Sciatic nerve (tissue), 2 donors: ENCODE data around the gene HPCAL1. TPM values are rescaled to one million over a fixed set of nuclear protein-coding genes. Genes with fewer than 3 reads are reported as not detected.
"Not testable (repeated sequence)": the region's sequence is repeated elsewhere in the genome, so short reads cannot be mapped to it uniquely, and the experiment has no call there.

Experiments used
- ATAC-seq: fragments of 200-7000 bp; cut with Tn5 transposase; one replicate; pipeline ENCODE4 v1.9.1; 2020; ENCODE audit warnings: mild to moderate bottlenecking, moderate library complexity
- DNase-seq: peaks from one replicate; pipeline ENCODE4 v3.0.0-alpha.2; 2020; ENCODE audit warnings: low spot score
- intact Hi-C: fragments of 100-400 bp; cut with DNase I; formaldehyde crosslinking; loops from one replicate; pipeline ENCODE4 v1.14.2; 2022
- total RNA-seq: library from RNA; stranded (reverse); fragmentation: NEBNext Ultra II Directional; extraction: Animal tissue kit (Norgen Biotek cat#: 25700); gene quantifications from one replicate; pipeline ENCODE4 v1.2.1, GENCODE V29; 2021
- donor health status: DM: no; HTN: no; CAD: no.
- donor health status: DM: no; HTN: no; CAD: no.

The HPCAL1 gene
- total RNA-seq, 1 donor from 2014 or later: 31.7 TPM

DNA sequence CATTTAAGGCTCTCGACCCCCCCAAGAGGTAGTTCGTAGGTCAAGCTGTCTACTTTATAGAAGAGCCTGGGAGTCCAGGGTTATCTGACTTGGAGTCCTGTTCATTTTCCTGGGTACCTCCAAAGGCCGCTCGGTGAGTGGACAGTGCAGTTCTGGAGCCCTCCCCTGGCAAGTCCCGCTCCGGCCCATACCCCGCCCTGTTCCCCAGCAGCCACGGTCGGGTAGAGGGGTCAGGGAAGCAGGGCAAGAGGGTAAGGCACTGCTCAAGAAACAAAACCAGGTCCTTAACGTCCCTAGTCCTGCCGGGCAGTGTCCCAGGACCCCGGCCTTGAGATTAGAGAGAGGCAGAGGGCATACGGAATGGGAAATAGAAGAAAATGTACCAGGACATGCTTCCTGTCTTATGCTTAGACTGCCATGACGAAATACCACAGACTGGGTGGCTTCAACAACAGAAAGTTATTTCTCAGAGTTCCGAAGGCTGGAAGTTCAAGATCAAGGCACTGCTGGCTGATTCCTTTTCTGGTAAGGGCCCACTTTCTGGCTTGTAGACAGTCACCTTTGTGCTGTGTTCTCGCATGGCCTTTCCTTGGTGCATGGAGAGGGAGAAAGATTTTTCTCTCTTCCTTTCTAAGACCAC, 5.4 kb upstream of the HPCAL1 start:
- intact Hi-C loops: no loop called here
- DNase-seq (no peak), ATAC-seq (no peak)

DNA sequence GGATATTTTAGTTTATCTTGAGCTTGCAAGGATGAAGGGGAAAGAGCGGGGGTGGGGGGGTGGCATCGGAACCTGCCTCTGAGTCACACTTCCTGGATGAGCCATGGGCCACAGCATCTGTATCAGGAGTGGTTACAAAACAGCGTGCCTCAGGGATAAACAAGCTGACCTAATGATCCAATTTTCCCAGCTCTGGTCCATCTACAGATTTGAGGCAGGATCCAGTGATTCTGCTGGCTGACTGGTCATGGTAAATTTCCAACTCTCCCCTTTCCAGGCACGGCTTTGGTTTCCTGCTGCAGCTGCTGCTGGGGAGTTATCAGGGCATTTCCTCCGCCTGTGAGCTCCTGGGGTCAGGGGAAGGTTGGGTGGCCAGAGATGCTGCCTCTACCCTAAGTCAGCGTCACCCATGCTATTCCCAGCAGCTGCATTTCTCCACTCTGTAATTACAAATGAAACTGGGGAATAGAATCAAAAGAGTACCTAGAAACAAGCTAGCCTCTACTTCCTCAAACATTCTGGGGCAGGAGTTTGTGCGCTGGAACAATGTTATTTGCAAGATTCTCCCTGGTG, 4.7 kb upstream of the HPCAL1 start:
- DNase-seq (no peak), ATAC-seq (no peak)
- intact Hi-C loops: no loop called here

DNA sequence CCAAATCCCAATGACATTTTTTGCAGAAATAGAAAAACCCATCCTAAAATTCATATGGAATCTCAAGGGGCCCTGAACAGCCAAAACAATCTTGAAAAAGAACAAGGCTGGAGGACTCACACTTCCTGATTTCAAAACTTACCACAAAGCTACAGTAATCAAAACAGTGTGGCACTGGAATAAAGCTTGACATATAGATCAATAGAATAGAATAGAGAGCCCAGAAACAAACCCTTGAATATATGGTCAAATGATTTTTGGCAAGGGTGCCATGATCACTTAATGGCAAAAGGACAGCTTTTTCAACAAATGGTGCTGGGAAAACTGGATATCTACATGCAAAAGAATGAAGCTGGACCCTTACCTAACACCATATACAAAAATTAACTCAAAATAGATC, 3.9 kb upstream of the HPCAL1 start:
- DNase-seq, intact Hi-C loops, ATAC-seq: not testable (repeated sequence)

DNA sequence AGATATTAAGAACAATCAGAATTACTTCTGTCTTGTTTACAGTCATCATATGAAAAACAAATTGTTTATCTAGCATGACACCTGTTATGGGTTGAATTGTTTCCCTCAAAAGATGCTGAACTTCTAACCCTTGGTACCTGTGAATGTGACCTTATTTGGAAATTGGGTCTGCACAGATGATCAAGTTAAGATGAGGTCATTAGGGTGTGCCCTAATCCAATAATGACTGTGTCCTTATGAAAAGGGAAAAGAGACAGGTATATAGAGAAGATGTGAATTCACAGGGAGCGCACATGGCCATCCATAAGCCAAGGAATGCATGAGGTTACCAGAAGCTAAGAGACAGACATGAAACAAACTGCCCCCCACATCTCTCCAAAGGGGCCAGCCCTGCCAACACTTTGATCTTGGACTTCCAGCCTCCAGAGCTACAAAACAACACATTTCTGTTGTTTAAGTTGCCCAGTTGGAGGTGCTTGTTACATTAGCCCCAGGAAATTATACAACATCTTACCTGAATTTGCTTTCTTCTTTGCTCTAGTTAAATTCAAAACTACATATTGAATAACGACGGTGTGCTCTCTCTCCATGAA, 2.3 kb upstream of the HPCAL1 start:
- ATAC-seq (no peak), DNase-seq (no peak)
- intact Hi-C loops: no loop called here

DNA sequence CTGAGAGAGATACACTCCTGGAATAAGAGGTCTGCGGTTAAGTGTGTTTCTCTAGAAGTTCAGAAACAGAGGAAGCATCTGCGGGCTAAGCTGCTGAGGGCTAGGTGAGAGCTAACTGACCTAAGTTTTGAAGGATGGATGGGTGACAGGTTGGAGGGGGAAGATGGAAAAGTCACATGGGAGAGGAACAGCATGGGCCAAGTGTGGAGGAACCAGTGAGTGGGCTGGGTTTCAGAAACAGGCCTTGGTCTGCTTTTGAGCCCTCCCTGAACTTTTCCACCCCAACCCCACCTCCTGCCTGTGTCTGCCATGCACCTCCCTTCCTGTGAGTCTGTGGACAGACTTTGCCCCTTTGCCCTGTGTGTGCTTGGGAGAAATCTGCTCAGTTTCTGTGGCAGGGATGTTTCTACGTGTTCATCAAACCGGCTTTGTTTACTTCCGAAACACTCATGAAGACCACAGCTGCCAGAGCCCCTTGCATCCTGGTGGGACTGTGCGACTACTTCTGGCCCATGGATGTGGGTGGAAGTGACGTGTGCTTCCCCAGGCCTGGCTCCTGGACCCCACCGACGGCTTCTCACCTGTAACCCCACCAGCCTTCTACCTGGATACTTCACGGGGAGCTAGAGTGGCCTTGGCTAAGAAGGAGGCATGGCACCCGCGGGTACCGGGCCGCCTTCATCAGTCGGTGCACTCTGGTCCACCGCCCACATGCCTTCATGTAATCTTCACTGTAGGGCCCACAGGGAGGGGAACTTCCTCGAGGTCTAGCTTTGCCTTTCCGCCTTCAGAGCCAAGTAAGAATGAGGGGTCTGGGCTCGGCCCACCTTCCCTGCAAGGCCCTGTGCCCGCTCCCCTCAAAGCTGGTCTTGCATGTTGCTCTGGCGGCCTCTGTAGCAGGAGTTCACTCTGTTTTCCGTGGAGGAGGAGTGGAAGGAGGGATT, 1.4 kb upstream of the HPCAL1 start:
- DNase-seq (no peak), ATAC-seq (no peak)
- intact Hi-C loops: no loop called here

DNA sequence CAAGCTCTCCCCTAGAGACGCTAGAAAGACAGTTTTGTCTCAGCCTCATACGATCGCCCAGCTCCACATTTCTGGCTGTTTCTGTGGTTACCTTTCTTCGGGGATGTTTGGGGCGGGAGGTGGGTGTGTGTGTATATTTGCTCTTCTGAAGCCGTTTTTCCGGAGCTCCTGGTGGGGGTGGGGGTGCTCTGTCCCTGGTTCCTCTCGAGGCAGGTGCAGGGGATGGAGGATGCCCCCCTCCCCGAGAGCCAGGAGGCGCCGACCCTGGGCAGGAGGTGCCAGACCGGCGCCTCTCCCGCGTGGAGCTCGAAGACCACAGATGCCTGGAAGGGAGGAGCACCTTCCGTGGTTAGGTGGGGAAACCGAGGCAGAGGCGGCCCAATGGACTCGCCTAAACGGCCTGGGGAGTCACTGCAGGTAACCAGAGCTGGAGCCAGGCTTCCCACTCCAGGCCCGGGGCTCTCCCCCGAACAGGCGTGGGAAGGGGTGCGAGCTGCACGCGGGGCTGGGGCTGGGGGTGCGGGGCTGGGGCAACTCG, 694 bp upstream of the HPCAL1 start:
- DNase-seq (no peak), ATAC-seq (peak; percentile 3)
- intact Hi-C loops: no loop called here

DNA sequence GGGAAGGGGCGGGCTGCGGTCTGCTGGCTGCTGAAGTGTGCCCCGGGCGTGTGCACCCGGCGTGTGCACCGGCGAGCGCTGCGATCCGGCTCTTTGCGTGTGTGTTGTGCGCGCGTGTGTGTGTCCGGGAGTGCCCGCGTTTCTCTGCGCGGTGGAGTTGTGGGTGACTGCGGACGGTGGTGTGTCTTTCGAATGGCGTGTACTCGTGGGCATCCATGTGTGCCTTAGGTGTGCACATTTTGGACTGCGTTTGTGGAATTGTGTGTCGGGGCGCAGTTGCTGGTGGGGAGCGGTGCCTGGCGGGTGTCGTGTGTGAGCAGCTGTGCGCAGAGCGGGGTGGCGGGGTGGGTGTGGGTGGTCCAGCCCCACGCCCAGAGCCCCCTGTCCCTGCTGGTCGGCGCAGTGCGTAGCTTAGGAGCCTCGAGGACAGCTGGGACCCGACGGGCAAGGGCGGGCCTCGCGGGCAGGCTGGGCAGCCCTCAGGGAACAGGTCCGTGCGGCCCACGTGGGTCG, 533 bp downstream of the HPCAL1 start:
- ATAC-seq (peak; percentile 27), DNase-seq (peak; percentile 65)
- intact Hi-C loops: no loop called here

DNA sequence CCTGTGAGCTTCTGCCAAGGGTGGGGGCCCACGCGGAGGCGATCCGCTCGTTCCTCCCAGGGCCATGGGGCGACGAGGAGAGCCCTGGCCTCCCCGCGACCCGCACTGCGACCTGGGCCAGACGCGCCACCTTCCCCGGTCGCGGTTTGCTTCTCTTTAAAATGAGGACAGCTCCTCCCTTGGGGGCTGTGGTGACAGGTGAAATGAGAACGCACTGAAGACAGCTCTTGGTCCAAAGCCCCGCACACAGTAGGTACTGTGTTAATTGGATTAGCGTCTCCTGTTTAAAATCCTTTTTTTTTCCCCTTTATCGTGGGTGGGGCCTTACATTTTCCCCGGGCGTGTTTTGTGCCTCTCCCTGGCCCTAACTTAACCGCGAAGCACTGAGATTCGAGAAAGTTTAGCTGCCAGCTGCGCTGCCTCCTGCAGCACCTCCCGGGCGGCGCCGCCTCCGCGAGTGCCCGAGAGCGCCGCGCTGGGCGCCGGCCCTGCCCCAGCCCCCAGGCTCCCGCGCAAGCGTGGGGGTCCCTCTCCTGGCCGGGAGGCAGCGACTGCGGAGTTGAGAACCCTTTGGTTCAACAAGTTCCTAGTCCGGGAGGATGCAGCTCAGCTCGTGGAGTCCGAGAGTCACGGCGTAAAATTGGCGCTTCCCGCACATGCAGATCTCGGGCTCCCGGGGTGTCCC, 1.1 kb downstream of the HPCAL1 start:
- intact Hi-C loops: no loop called here

DNA sequence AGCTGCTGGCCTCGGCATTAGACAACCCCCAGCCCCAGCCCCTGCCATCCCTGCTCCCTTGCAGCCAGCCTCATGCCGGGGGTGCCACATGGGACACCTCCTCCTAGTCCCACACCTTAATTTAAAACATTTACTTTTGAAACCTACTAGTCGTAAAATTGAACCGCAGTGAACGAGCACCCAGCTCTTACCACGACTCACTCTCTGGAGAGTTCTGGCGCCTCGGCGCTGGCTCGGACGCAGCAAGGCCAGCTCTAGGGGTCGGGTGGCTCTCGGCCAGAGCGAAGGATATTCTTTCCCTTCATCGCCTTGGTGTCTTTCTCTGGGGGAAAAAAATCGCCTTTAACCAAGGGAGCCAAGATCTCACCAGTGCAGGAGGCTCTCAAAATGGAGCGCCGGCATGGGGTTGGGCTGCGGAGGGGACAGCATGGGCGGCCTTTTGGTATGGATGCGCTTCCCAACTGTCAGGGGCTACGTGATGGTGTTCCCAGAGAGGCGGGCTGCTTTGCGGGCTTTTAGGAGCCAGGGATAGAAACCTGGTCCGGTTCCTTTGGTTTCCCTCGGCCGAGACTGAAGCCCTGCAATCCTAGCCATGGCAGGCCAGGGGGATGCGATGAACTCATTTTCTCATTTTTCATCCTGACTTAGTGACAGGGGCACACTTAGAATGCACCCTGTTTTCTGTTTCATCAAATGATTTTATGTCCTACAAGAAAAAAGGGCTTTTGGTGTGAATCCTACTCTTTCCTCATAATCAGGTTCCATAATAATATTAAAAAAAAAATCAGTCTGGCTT, 2.0 kb downstream of the HPCAL1 start:
- no peak for DNase-seq
- ATAC-seq: no peak
- intact Hi-C loops: no loop called here

More for the DNA sequence above, 1.1 kb downstream of the HPCAL1 start:
- ATAC-seq: peak; percentile 15
- peak; percentile 71 for DNase-seq

DNA sequence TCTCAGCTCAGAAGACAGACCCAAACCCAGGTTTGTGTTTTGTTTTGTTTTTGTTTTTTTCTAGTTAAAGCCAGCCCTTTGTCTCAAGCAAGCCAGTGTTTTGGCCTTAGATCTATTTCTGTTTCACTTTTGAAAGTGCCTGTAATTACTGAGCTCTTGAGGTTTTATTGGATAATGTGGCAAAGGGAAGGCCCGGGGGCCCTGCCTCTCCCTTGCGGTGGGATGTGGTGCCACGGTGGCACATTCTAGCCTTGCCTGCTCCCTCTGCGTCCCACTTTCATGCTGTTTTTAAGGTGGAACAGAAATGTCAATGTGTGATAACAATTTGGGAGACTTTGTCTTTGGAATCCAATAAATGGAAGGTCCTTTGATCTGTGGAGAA, 2.5 kb downstream of the HPCAL1 start:
- DNase-seq (no peak), ATAC-seq (no peak)
- intact Hi-C loops: no loop called here

DNA sequence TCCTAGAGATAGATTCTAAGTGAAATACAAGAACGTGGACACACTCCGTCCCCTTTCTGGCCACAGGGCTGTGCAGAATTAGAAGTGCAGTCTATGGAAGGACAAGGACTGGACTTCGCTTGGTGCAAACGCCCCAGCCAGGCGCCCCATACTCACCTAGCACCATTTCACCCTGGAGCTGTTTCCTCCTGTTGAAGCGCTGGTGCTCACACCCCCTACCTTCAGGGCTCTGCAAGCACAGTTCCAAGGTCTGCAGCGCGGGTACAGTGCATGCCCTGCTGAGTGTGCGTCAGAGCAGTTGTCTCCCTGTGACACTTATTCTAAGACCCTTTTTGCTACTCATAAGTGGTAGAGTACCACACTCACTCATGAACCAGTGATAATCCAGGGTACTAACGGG, 3.0 kb downstream of the HPCAL1 start:
- DNase-seq: no peak
- intact Hi-C loops: no loop called here
- ATAC-seq: no peak

DNA sequence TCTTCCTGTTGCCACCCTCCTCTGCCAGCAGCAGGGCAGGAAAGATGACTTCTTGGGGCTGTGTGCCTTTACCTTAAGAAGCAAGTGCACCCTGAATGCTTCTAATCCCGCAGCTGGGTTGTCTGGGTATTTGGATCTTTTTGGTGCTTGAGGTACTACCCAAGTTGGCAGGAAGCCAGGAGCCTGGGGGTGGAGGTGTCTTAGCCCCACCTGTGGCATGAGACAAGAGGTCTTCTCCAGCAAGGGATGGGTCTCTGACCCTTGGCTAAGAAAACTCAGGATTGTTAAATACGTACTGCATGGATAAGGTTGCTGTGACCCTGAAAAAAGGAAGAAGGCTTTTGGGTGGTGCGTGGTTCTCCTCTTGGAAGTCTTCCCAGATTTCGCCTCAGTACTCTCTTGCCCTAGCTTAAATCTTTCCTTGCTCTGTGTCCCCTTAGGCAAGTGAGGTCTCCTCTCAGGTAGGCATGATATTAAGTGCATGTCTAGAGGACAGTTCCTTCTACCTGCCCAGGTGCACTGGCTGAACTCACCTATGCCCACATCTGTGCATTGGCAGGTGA, 4.3 kb downstream of the HPCAL1 start:
- intact Hi-C loops: no loop called here
- ATAC-seq (no peak), DNase-seq (no peak)

DNA sequence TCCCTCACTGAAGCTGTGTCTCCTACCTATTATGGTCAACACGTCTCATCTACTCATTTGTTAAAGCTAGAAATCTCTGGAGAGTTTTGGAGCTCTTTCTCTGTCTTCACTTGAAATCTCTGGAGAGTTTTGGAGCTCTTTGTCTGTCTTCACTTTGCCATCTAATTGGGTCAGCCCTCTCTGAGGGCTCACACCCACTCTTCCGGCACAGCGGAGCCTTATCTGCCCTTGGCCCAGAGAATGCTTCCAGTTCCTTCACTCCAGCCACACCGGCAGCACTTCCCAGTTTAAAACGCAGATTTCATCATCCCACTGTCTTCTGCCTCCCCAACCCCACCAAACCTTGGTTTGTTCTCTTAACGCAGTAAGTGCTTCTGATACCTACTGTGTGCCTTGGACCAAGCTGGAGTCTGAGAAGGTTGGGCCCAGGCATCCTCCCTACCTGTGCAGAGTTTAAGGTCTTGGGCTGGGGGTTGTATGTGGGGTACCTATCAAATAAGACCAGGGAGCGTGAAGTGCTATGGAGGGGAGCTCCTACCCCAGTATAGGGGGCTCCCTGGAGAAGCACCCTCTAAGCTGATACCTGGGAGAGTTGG, 5.0 kb downstream of the HPCAL1 start:
- ATAC-seq (no peak), DNase-seq (no peak)
- intact Hi-C loops: no loop called here

DNA sequence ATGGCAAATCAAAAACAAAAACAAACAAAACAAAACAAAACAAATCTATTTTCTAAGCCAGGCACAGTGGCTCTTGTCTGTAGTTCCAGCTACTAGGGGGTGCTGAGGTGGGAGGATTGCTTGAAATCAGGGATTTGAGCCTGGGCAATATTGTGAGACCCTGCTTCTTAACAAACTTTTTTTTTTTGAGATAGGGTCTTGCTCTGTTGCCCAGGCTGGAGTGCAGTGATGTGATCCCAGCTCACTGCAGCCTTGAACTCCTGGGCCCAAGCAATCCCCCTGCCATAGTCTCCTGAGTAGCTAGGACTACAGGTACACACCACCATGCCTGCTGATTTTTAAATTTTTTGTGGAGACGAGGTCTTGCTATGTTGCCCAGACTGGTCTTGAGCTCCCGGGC, 6.2 kb downstream of the HPCAL1 start:
- DNase-seq (no peak), ATAC-seq (no peak)
- intact Hi-C loops: no loop called here

DNA sequence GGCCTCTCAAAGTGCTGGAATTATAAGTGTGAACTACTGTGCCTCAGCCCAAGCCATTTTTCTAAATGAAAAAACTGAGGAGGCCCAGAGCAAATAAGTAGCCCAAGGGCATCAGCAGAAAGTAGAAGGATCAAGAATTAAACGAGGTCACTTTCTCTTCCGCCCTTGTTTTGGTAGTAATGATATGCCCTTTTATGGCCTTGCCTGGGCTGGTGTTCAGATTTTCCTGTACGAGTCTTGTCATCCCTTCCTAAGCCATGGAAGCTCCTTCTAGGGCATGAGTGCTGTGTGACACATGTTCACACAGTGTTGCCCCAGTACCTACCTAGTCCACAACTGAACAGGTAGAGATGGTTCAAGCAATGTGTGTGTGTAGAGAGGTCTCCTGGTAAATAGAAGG, 6.6 kb downstream of the HPCAL1 start:
- ATAC-seq: no peak
- no peak for DNase-seq
- intact Hi-C loops: no loop called here

DNA sequence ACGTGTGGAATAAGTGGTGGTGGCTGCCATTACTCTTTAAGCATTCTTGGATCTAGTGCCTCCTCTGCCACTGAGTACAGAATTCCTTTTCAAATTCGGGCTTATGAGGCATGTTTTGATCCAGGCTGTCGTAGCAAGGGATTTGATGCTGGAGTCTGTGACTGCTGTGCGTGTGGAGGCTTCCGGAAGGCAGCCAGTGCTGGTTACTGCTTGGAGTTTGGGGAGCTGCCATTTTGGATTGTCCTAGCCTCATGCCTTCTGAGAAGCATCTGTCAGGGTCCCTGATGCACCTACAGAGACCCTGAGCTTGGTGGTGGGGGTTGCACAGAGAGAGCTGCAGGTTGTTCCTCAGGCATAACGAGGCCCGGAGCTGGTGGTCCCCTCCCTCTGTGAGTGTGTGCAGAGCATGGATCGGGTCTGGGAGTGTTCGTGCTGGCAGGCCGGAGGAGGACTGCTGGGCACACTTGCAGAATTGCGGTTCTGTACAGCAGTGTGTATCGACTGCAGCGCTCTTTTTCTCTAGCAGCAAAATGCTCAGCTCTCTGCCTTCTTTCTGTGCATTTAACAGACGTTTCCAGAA, 7.7 kb downstream of the HPCAL1 start:
- ATAC-seq (no peak), DNase-seq (no peak)

DNA sequence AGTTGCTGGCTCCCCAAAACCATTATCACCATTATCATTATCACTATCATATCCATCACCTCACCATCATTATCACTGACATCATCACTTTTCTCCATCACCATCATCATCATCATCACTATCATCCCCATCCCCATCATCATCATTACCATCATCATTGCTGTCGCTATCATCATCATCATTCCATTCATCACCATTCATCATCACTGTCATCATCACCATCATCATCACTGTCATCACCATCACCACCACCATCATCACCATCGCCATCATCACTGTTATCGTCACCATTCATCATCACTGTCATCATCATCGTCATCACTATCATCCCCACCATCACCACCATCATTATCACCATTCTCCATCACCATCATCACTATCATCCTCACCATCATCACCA, 9.0 kb downstream of the HPCAL1 start:
- intact Hi-C loops: no loop called here
- DNase-seq (no peak), ATAC-seq (no peak)

More for the DNA sequence above, 7.7 kb downstream of the HPCAL1 start:
- intact Hi-C loops: no loop called here
